IMR-90 (cell line): Measurements from ENCODE around the gene ZNF341. TPM values are rescaled to one million over a fixed set of nuclear protein-coding genes. Genes with fewer than 3 reads are reported as not detected.
A peak's percentile ranks its signal among the peaks of the same experiment; 100 is the strongest.

Experiments
- ATAC-seq: fragments of 200-7000 bp; cut with Tn5 transposase; 2 replicates; pipeline ENCODE4 v1.9.1; 2020; ENCODE audit warnings: low read depth, mild to moderate bottlenecking, moderate library complexity
- BruUV-seq: library from RNA; stranded (reverse); fragments of 400-500 nt; replicated peaks from 2 replicates; lab custom pipeline; 2021; lab: Mats Ljungman, UMichigan
- CTCF ChIA-PET: fragments of 300-600 bp; formaldehyde crosslinking; extraction: SDS; loops from one replicate; lab custom pipeline; 2021; ENCODE audit warnings: antibody characterized with exemption; lab: Yijun Ruan, JAX
- POLR2A ChIA-PET: fragments of 300-600 bp; sonication (Branson Sonifier 250); formaldehyde crosslinking; loops from one replicate; lab custom pipeline; 2022; ENCODE audit warnings: antibody characterized with exemption; ENCODE audit not compliant: unreplicated experiment; lab: Charles Lee
- DNase-seq: peaks from one replicate; pipeline ENCODE4 v3.0.0; 2013
- H2AFZ ChIP-seq: replicated peaks from 2 replicates; pipeline ENCODE3; 2013; ENCODE audit warnings: low read length, mild to moderate bottlenecking; ENCODE audit not compliant: poor library complexity
- H2AK5ac ChIP-seq: 2 replicates; pipeline ENCODE4 v1.6.1; 2013; ENCODE audit warnings: low read depth, low read length, inconsistent platforms
- H2AK9ac ChIP-seq: replicated peaks from 2 replicates; pipeline ENCODE3; 2013; ENCODE audit warnings: mild to moderate bottlenecking, low read depth, low read length, moderate library complexity; ENCODE audit not compliant: poor library complexity
- H2BK120ac ChIP-seq: 2 replicates; pipeline ENCODE4 v1.6.1; 2013; ENCODE audit warnings: low read depth, low read length, inconsistent platforms
- H2BK15ac ChIP-seq: 3 replicates; pipeline ENCODE4 v1.6.1; 2013; ENCODE audit warnings: low read depth, low read length, inconsistent platforms
- H2BK20ac ChIP-seq: 2 replicates; pipeline ENCODE4 v1.6.1; 2013; ENCODE audit warnings: low read depth, mild to moderate bottlenecking, inconsistent platforms, low read length, moderate library complexity
- H2BK5ac ChIP-seq: 2 replicates; pipeline ENCODE4 v1.6.1; 2013; ENCODE audit warnings: mild to moderate bottlenecking, low read depth, low read length, inconsistent platforms; ENCODE audit not compliant: poor library complexity, severe bottlenecking
- H3K14ac ChIP-seq: replicated peaks from 2 replicates; pipeline ENCODE4 v1.6.1; 2013; ENCODE audit warnings: low read depth, low read length, inconsistent platforms
- H3K18ac ChIP-seq: 2 replicates; pipeline ENCODE4 v1.6.1; 2013; ENCODE audit warnings: low read depth, low read length, control low read depth
- H3K23ac ChIP-seq: 2 replicates; pipeline ENCODE4 v1.6.1; 2013; ENCODE audit warnings: low read depth, low read length, inconsistent platforms
- H3K27ac ChIP-seq: 2 replicates; pipeline ENCODE4 v1.5.1; 2013; ENCODE audit warnings: mild to moderate bottlenecking, control low read depth, low read length; ENCODE audit not compliant: insufficient read depth
- H3K27me3 ChIP-seq: 2 replicates; pipeline ENCODE4 v1.6.1; 2013; ENCODE audit warnings: low read length; ENCODE audit not compliant: control insufficient read depth, insufficient read depth
- H3K36me3 ChIP-seq: 2 replicates; pipeline ENCODE4 v1.6.1; 2013; ENCODE audit warnings: low read length, mixed read lengths; ENCODE audit not compliant: control insufficient read depth, insufficient read depth
- H3K4ac ChIP-seq: 2 replicates; pipeline ENCODE4 v1.6.1; 2013; ENCODE audit warnings: low read depth, low read length, inconsistent platforms
- H3K4me1 ChIP-seq: 2 replicates; pipeline ENCODE4 v1.6.1; 2013; ENCODE audit warnings: low read length, mixed read lengths; ENCODE audit not compliant: control insufficient read depth, insufficient read depth
- H3K4me2 ChIP-seq: 2 replicates; pipeline ENCODE4 v1.6.1; 2013; ENCODE audit warnings: low read depth, mild to moderate bottlenecking, control low read depth, low read length, moderate library complexity
- H3K4me3 ChIP-seq: 2 replicates; pipeline ENCODE4 v1.5.1; 2013; ENCODE audit warnings: low read depth, mild to moderate bottlenecking, control low read depth, low read length, moderate library complexity; ENCODE audit not compliant: insufficient read depth
- H3K56ac ChIP-seq: 2 replicates; pipeline ENCODE4 v1.6.1; 2013; ENCODE audit warnings: low read length, inconsistent platforms; ENCODE audit not compliant: insufficient read depth; ENCODE audit errors: extremely low read depth
- H3K79me1 ChIP-seq, 2 experiments: 2 replicates each; pipeline ENCODE4 v1.6.1; 2013; ENCODE audit warnings: low read length in 2 of 2, inconsistent platforms in 1 of 2, low read depth in 1 of 2
- H3K9ac ChIP-seq: 2 replicates; pipeline ENCODE4 v1.6.1; 2013; ENCODE audit warnings: low read depth, low read length, control low read depth
- H3K9me1 ChIP-seq: 2 replicates; pipeline ENCODE4 v1.6.1; 2013; ENCODE audit warnings: low read length, inconsistent platforms; ENCODE audit not compliant: insufficient read depth
- H3K9me3 ChIP-seq: 2 replicates; pipeline ENCODE4 v1.6.1; 2013; ENCODE audit warnings: low read length; ENCODE audit not compliant: control insufficient read depth, insufficient read depth
- H4K20me1 ChIP-seq: 2 replicates; pipeline ENCODE4 v1.6.1; 2013; ENCODE audit warnings: low read length, inconsistent platforms; ENCODE audit not compliant: insufficient read depth
- H4K5ac ChIP-seq: 2 replicates; pipeline ENCODE4 v1.6.1; 2013; ENCODE audit warnings: mild to moderate bottlenecking, low read depth, low read length, control low read depth
- H4K8ac ChIP-seq, 2 experiments: 2 replicates each; pipeline ENCODE4 v1.6.1; 2013; ENCODE audit warnings: low read depth in 2 of 2, low read length in 2 of 2, control low read depth in 1 of 2, inconsistent platforms in 1 of 2
- H4K91ac ChIP-seq: 2 replicates; pipeline ENCODE4 v1.6.1; 2013; ENCODE audit warnings: low read depth, low read length, inconsistent platforms; ENCODE audit not compliant: insufficient read depth
- FOS ChIP-seq: fragments of 150-350 bp; IDR thresholded peaks from 2 replicates; pipeline ENCODE4 v1.6.1; 2016; ENCODE audit warnings: low read depth, low read length
- NFE2L2 ChIP-seq: fragments of 150-350 bp; IDR thresholded peaks from 2 replicates; pipeline ENCODE4 v1.6.1; 2016; ENCODE audit warnings: low read depth, mild to moderate bottlenecking, low read length
- WGBS, 2 experiments: methylation state at CpG; one replicate each; pipeline versions ENCODE4 v1.1.5 to v1.1.7; 2013; ENCODE audit warnings: missing lambda C conversion rate in 2 of 2; ENCODE audit not compliant: insufficient read length in 1 of 2; ENCODE audit errors: extremely low coverage in 2 of 2; 5-methylcytosine and 5-hydroxymethylcytosine counted together
- dilution Hi-C: fragments of 300-500 bp; cut with HindIII; formaldehyde crosslinking; loops from one replicate; pipeline ENCODE4 v1.14.3; 2018; ENCODE audit warnings: low sequenced_read_pairs; ENCODE audit not compliant: unreplicated experiment
- in situ Hi-C: fragments of 300-500 bp; cut with MboI; formaldehyde crosslinking; loops from 3 replicates; pipeline ENCODE4 v1.14.3; 2019; ENCODE audit warnings: low sequenced_read_pairs, inconsistent platforms, mixed read lengths
- intact Hi-C: fragments of 100-400 bp; cut with micrococcal nuclease; formaldehyde crosslinking; loops from 2 replicates; pipeline ENCODE4 v1.10.0; 2022
- polyA plus RNA-seq, 3 experiments: library from polyadenylated mRNA; depleted of rRNA; stranded (reverse); fragments of >200 nt; gene quantifications; 2 replicates each; pipeline ENCODE4 v1.2.3, GENCODE V29; 2012; ENCODE audit warnings: low replicate concordance in 1 of 3
- total RNA-seq: library from RNA; depleted of rRNA; stranded (reverse); fragments of >200 nt; gene quantifications from 2 replicates; pipeline ENCODE4 v1.2.3, GENCODE V29; 2012
- TF ChIP-seq, protein P1 (sequence below): conservative IDR thresholded peaks from 2 replicates; pipeline ENCODE4 v1.5.1; 2012; ENCODE audit warnings: mild to moderate bottlenecking, low read depth, low read length, improper control_type of control experiment

ZNF341 gene
- total and polyA plus RNA-seq, 2 of the 4 experiments (the other 2 are of a cell fraction), result 1.1 to 3.4 TPM

DNA sequence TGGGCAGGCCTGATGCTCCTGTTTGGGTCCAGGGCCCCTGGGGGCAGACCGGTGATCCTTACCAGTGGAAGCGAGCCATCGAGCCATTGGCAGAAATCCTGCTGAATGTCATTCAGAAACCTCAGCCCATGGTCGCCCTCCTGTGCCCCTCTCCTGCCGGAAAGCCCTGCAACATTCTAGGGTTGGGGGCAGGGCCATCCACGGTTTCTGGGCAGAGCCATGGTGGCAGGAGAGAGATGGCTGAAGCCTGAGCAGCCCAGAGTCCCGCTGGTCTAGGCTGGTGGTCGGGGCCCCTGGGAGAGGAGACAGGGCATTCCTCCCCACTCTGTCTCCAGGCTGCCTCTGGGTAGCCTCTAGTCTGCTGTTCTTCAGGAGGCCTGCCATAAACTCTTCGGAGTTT is 59.7 kb downstream of the ZNF341 start:
- Histone ChIP-seq H4K20me1 (peaks cover 14% of the 10 kb centered on the region; the same call in 1 of the 2 replicates), H4K5ac (no peak overlapping the region), H4K91ac (no peak overlapping the region), H3K4ac (no peak overlapping the region), H3K36me3 (peaks cover 1% of the 10 kb centered on the region; the same call in 1 of the 2 replicates), H3K27me3 (no peaks in the 10 kb centered on the region), H3K9me3 (no peaks in the 10 kb centered on the region), H2AK9ac (no peak overlapping the region), H2BK120ac (no peak overlapping the region), H3K79me1 (no peaks in the 10 kb centered on the region; a peak in 1 of 4 replicates), H3K9me1 (no peaks in the 10 kb centered on the region), H3K4me2 (no peak overlapping the region), H3K9ac (no peak overlapping the region), H3K4me1 (peaks cover 10% of the 10 kb centered on the region), H2BK15ac (no peak overlapping the region), H2BK20ac (no peak overlapping the region), H3K23ac (no peak overlapping the region), H3K18ac (no peak overlapping the region), H3K14ac (no peak overlapping the region), H3K4me3 (no peak overlapping the region), H2BK5ac (no peak overlapping the region), H3K27ac (no peak overlapping the region), H2AK5ac (peak overlapping the region; percentile 17; the same call in 1 of the 2 replicates), H4K8ac (no peak overlapping the region), H2AFZ (no peak overlapping the region), H3K56ac (no peak overlapping the region)
- DNase-seq, result no peak
- ChIA-PET POLR2A (interaction anchor here (0.6 kb wide), 1 partner anchor 22 kb away, joined by 3 read pairs; no protein-coding TSS in a partner anchor), CTCF (interaction anchor here (1.0 to 1.7 kb wide), 3 partner anchors 10 to 44 kb away, joined by 3 to 7 read pairs (median 5); partner anchors contain the start of gene CHMP4B)
- in situ Hi-C loops (no loop called here), intact Hi-C loops (no loop called here), dilution Hi-C loops (no loop called here)
- WGBS, 2 experiments, result 90% methylated on average over 4 of the region's 9 CpGs; no CpG with 5 or more reads in 1 of the 2 experiments
- no peak for ATAC-seq
- no peak for TF ChIP-seq NFE2L2
- TF ChIP-seq FOS, result no peak
- TF ChIP-seq, protein P1, sequence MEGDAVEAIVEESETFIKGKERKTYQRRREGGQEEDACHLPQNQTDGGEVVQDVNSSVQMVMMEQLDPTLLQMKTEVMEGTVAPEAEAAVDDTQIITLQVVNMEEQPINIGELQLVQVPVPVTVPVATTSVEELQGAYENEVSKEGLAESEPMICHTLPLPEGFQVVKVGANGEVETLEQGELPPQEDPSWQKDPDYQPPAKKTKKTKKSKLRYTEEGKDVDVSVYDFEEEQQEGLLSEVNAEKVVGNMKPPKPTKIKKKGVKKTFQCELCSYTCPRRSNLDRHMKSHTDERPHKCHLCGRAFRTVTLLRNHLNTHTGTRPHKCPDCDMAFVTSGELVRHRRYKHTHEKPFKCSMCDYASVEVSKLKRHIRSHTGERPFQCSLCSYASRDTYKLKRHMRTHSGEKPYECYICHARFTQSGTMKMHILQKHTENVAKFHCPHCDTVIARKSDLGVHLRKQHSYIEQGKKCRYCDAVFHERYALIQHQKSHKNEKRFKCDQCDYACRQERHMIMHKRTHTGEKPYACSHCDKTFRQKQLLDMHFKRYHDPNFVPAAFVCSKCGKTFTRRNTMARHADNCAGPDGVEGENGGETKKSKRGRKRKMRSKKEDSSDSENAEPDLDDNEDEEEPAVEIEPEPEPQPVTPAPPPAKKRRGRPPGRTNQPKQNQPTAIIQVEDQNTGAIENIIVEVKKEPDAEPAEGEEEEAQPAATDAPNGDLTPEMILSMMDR, result no peak
- BruUV-seq, result no TSS peak
